GM12872 (cell line): Measurements from ENCODE around the gene CARNS1.

Experiments used
- CTCF ChIP-seq: IDR thresholded peaks from 3 replicates; pipeline ENCODE4 v1.5.1; 2011; ENCODE audit warnings: low read depth, mild to moderate bottlenecking, low read length, moderate library complexity; ENCODE audit not compliant: insufficient read depth

The CARNS1 gene

GRCh38 chr11:67465189-67465510 lies 49.7 kb downstream of the CARNS1 start:
- TF ChIP-seq CTCF, result no peak

DNA sequence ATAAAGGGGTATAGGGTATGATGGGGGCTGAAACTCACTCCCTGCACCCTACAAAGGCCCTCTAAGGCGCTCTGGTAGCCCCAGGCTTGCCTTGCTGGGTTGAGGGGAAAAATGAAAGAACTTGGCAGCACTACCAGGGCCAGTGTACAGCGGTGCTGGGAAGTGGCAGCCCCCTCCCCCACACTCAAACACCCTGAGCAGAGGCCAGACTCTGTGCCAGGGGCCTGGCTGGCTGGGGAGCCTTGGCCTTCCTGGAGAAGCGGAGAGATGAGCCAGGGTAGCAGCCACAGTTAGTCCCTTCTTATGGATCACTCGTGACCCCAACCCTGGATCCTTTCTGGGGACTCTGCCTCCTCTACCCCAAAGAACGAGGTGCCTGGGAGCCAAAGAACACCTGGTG lies 50.9 kb downstream of the CARNS1 start:
- no peak for TF ChIP-seq CTCF

GRCh38 chr11:67466962-67467771 lies 51.7 kb downstream of the CARNS1 start:
- no peak for TF ChIP-seq CTCF

DNA sequence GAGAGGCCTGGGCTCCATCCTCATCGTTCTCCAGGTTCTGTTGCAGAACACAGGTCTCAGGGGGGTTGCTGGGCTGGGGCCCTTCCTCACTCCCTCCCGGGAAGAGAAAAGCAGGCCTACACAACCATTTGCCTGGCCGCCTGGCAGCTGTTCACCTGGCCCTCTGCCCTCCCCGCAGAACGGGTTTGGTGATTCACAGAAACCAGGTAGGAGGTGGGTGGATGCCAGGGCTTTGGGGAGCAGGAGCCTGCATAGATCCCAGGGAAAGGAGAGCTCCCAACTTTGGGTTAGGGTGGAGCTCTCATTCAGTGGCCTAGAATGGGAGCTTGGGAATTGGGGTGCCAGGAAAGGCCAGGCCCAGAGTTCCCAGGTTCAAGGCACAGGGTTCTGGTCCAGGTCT lies 52.6 kb downstream of the CARNS1 start:
- no peak for TF ChIP-seq CTCF

- TF ChIP-seq CTCF, result no peak
Observed at GRCh38 chr11:67468456-67468758, 52.9 kb downstream of the CARNS1 start.

DNA sequence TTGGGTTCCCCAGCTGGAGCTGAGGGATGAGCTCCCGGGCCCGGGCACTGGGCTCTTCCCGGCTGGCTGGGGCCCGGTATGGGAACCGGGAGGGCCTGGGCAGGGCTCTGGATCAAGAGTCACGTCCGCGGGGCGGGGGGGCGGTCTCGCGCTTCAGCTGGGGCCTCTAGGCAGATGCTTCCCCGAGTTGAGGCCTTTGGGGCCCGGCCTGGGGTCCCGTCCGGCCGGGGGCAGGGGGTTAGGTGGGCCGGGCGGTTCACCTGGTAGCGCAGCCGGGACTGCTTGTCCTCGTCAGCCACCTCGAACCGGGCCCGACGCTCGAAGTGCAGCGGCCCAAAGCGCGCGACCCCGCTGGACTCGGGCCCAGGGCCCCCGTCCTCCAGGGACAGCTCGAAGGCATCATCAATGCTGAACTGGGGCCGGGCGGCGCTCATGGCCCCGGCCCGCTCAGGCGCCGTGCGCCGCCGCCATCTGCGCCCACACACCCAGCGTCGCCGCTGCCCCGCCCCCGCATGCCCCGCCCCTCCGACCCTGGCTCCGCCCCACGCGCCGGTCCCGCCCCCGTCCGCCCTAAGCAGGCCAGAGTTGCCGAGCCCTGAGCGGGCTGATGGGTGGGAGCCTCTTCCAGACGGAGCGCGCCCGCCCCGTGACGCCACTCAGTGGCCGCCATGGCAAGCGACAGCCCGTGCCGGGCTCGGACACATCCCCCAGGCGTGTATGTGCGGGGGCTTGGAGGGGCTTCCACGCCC lies 53.5 kb downstream of the CARNS1 start, which contains the start of gene TMEM134:
Gene TMEM134, minus strand, starts transcription at position 493 of the 749 bp plus-strand sequence. Its CDS starts 59 bp downstream, at position 434.
- peak; percentile 65 for TF ChIP-seq CTCF

DNA sequence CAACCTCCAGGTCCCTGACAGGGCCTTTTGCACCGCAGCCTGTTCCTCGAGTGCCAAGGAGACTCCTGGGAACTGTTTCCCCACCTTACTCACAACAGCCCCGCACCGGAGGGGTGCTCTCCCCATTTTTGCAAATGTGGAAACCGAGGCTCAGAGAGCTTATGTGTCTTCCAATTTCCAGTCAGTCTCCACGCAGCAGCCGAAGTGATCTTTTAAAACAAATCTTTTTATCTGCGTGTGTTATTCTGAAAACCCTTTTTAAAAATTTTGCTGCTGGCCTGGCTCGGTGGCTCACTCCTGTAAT lies 54.0 kb downstream of the CARNS1 start:
- TF ChIP-seq CTCF, result no peak
